ENCODE measurements around the gene FUZ. TPM values are rescaled to one million over a fixed set of nuclear protein-coding genes. Genes with fewer than 3 reads are reported as not detected.

Gene FUZ
- total RNA-seq, 4 donors from 2014 or later = 4.7 to 13.7 (median 8.1) TPM

DNA sequence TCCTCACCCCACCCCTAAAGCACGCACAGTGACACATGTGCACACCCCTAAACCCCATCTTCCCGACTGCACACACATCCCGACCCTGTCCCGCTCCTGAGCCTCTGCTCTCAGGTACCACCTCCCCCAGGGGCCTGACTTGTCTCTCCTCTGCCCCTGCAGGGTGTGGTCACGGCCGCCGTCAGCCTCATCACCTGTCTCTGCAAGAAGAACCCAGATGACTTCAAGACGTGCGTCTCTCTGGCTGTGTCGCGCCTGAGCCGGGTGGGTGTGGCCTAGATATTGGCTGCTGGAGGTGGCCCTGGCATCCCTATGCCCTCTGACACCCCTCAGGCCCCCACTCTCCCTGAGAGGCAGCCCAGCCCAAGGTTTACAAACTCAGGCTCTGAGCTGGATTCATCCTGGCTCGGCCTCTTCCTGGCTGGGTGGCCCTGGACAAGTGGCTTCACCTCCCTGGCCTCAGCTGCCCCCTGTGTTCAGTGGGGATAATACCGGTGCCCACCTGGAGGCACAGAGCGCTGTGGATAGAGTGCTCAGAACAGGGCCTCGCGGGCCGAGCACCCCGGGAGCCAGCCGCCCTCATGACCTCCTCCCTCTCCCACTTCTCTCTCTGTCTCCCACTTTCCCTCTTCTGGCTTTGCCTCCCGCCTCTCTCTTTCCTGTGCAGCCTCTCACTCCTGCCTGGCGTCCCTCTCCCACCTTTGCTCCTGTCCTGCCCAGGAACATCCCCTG, 20.1 kb downstream of the FUZ start:
- 85 to 89% methylated on average over 20 to 22 of the region's 22 CpGs for WGBS, 2 donors
- peaks cover 31 to 99% (median 45%) of the 10 kb centered on the region in 3 donors for H3K36me3 ChIP-seq
- no peak overlapping the region for H3K27ac ChIP-seq
- DNase-seq = no peak
- no peak overlapping the region for H3K4me3 ChIP-seq
- TF ChIP-seq POLR2A (IDR thresholded peaks at IDR 0.05) = no peak
- TF ChIP-seq, protein P1, sequence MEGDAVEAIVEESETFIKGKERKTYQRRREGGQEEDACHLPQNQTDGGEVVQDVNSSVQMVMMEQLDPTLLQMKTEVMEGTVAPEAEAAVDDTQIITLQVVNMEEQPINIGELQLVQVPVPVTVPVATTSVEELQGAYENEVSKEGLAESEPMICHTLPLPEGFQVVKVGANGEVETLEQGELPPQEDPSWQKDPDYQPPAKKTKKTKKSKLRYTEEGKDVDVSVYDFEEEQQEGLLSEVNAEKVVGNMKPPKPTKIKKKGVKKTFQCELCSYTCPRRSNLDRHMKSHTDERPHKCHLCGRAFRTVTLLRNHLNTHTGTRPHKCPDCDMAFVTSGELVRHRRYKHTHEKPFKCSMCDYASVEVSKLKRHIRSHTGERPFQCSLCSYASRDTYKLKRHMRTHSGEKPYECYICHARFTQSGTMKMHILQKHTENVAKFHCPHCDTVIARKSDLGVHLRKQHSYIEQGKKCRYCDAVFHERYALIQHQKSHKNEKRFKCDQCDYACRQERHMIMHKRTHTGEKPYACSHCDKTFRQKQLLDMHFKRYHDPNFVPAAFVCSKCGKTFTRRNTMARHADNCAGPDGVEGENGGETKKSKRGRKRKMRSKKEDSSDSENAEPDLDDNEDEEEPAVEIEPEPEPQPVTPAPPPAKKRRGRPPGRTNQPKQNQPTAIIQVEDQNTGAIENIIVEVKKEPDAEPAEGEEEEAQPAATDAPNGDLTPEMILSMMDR (IDR thresholded peaks at IDR 0.05) = no peak
- H3K27me3 ChIP-seq = no peaks in the 10 kb centered on the region
- intact Hi-C loops (cut with DNase I) = no loop called here
- peaks cover 0 to 12% (median 0%) of the 10 kb centered on the region in 3 donors for H3K4me1 ChIP-seq
- H3K9me3 ChIP-seq = no peaks in the 10 kb centered on the region

DNA sequence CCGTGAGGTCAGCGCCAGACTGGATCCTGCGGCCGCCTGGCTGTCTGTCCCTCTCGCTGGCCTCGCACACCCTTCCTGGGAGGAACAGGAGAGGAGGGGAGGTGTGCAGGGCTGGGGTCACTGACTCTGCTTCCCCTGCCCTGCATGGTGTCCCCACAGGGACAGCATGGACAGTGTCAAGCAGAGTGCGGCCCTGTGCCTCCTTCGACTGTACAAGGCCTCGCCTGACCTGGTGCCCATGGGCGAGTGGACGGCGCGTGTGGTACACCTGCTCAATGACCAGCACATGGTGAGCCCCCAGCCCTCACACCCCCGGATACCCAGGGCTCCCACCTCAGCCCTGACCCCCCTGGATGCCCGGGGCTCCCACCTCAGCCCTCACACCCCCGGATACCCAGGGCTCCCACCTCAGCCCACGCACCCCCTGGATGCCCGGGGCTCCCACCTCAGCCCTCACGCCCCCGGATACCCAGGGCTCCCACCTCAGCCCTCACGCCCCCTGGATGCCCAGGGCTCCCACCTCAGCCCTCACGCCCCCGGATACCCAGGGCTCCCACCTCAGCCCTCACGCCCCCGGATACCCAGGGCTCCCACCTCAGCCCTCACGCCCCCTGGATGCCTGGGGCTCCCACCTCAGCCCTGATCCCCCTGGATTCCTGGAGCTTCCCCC, 21.2 kb downstream of the FUZ start:
- no peaks in the 10 kb centered on the region for H3K27me3 ChIP-seq
- intact Hi-C loops (cut with DNase I) = no loop called here
- H3K9me3 ChIP-seq = no peaks in the 10 kb centered on the region
- H3K36me3 ChIP-seq = peaks cover 36 to 96% (median 43%) of the 10 kb centered on the region in 3 donors
- DNase-seq = no peak
- H3K27ac ChIP-seq = peak overlapping the region in 2 of 4 donors; percentile 30
- peaks cover under 1 to 20% (median 2%) of the 10 kb centered on the region in 3 donors for H3K4me1 ChIP-seq
- WGBS, 2 donors = 94% methylated on average over 5 of the region's 26 CpGs; no CpG with 5 or more reads in 1 of the 2 donors
- TF ChIP-seq POLR2A (IDR thresholded peaks at IDR 0.05) = no peak
- TF ChIP-seq, protein P1 (IDR thresholded peaks at IDR 0.05) = no peak
- H3K4me3 ChIP-seq = no peak overlapping the region

DNA sequence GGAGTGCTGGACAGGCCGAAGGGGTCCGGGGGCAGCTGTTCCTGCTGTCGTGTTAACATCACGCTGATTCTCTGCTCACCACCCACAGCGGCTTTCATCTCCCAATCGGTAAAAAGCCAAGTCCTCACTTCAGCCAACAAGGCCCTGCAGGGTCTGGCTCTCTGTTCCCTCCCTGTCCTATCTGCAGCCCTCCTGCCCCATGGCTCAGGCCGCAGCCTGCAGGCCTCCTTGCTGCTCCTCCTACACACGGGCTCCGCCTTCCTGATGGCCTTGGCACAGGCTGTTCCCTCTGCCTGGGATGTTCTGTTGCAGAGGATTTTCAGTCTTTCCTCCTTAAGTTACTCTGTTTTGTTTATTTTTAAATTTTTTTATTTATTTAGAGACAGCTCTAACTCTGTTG, 22.2 kb downstream of the FUZ start:
- WGBS, 2 donors = 70 to 77% methylated on average over 9 of the region's 9 CpGs
- intact Hi-C loops (cut with DNase I) = no loop called here
- TF ChIP-seq, protein P1 (IDR thresholded peaks at IDR 0.05) = no peak
- no peak for TF ChIP-seq POLR2A (IDR thresholded peaks at IDR 0.05)
- DNase-seq = no peak
- H3K27ac ChIP-seq = peak overlapping the region in 2 of 4 donors; percentile 30 to 49
- H3K4me3 ChIP-seq = no peak overlapping the region
- H3K36me3 ChIP-seq = peaks cover 30 to 95% (median 33%) of the 10 kb centered on the region in 3 donors
- peaks cover 7 to 31% (median 9%) of the 10 kb centered on the region in 3 donors for H3K4me1 ChIP-seq
- no peaks in the 10 kb centered on the region for H3K9me3 ChIP-seq
- H3K27me3 ChIP-seq = no peaks in the 10 kb centered on the region

DNA sequence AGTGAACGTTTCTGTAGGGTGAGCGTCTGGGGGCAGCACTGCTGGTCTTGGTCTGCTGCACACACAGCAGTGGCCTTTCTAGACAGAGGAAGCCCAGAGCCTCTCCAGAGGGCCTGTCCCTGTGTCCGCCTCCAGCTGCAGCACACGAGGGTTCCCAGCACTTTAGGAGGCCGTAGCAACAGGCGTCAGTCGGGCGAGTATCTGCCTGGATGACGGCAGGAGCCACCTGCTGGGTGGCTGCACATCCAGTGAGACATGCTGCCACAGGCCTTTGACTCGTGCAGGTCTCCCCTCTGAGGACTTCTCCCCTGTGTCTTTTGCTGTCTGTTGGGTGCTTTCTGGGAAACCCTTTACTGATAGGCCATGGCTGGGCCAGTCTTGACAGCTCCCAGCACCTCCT, 24.2 kb downstream of the FUZ start:
- no peaks in the 10 kb centered on the region for H3K27me3 ChIP-seq
- intact Hi-C loops (cut with DNase I) = no loop called here
- no peak overlapping the region for H3K4me3 ChIP-seq
- no peak for TF ChIP-seq POLR2A (IDR thresholded peaks at IDR 0.05)
- TF ChIP-seq, protein P1 (IDR thresholded peaks at IDR 0.05) = no peak
- no peaks in the 10 kb centered on the region for H3K9me3 ChIP-seq
- peaks cover 7 to 33% (median 9%) of the 10 kb centered on the region in 3 donors for H3K4me1 ChIP-seq
- H3K36me3 ChIP-seq = peaks cover 23 to 95% (median 23%) of the 10 kb centered on the region in 3 donors
- no peak for DNase-seq
- H3K27ac ChIP-seq = no peak overlapping the region
- WGBS, 2 donors = 48 to 63% methylated on average over 2 to 4 of the region's 10 CpGs

DNA sequence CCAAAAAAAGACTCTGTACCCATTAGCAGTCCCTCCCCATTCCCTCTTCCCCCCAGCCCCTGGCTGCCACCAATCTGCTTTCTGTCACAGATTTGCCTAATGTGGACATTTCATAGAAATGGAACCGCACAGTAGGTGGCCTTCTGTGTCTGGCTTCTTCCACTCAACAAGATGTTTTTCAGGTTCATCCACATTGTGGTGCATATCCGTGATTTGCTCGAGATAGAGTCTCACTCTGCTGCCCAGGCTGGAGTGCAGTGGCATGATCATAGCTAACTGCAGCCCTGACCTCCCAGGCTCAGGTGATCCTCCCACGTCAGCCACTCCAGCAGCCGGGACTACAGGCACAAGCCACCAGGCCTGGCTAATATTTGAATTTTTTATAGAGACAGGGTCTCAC, 25.3 kb downstream of the FUZ start:
- H3K27me3 ChIP-seq = no peaks in the 10 kb centered on the region
- TF ChIP-seq POLR2A (IDR thresholded peaks at IDR 0.05) = no peak
- TF ChIP-seq, protein P1 (IDR thresholded peaks at IDR 0.05) = no peak
- H3K9me3 ChIP-seq = no peaks in the 10 kb centered on the region
- 86 to 90% methylated on average over 5 of the region's 5 CpGs for WGBS, 2 donors
- intact Hi-C loops (cut with DNase I) = no loop called here
- no peak overlapping the region for H3K4me3 ChIP-seq
- peaks cover 21 to 95% (median 30%) of the 10 kb centered on the region in 3 donors for H3K36me3 ChIP-seq
- H3K27ac ChIP-seq = no peak overlapping the region
- H3K4me1 ChIP-seq = peaks cover 7 to 33% (median 9%) of the 10 kb centered on the region in 3 donors
- DNase-seq = no peak

All from esophagus squamous epithelium (tissue), 5 donors.